Daoy (cell line): ENCODE data around the gene TET1. TPM values are rescaled to one million over a fixed set of nuclear protein-coding genes. Genes with fewer than 3 reads are reported as not detected.
"Not testable (repeated sequence)": the region's sequence is repeated elsewhere in the genome, so short reads cannot be mapped to it uniquely, and the experiment has no call there.

Experiments used
- DNase-seq: peaks from one replicate; pipeline ENCODE4 v3.0.0-alpha.2; 2015; ENCODE audit warnings: low read depth
- total RNA-seq: library from RNA; depleted of rRNA; stranded (reverse); fragments of >200 nt; shearing (Covaris generic); gene quantifications from 2 replicates; pipeline ENCODE4 v1.2.3, GENCODE V29; 2014; rRNA removed

TET1 gene
- 0.21 and 0.57 TPM in 2 replicates for total RNA-seq

DNA sequence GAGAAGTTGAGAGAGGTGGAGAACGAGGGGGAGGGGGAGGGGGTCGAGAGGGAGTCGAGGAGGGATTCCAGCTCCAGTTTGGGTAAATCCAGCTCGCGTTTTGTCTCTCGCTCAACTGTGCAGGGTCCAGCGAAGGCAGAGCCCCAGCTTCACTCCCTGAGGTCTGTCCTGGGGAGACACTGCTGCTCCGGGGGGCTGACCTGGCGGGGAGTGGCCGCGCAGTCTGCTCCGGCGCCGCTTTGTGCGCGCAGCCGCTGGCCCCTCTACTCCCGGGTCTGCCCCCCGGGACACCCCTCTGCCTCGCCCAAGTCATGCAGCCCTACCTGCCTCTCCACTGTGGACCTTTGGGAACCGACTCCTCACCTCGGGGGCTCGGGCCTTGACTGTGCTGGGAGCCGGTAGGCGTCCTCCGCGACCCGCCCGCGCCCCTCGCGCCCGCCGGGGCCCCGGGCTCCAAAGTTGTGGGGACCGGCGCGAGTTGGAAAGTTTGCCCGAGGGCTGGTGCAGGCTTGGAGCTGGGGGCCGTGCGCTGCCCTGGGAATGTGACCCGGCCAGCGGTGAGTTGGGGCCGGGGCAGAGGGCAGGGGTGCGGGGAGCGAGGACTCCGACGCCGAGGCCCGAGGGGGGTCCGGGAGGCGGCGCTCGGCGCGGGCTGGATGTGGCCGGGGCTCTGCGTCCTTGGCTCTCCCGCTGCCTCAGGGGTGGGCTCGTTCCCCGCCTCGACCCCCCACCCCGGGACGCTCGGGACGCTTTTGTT is at the start of gene TET1:
TET1 (plus strand) TSS at position 152 of the 757 bp plus-strand sequence. CDS start 12,002 bp downstream, outside the sequence.
- DNase-seq, result peak; percentile 46

DNA sequence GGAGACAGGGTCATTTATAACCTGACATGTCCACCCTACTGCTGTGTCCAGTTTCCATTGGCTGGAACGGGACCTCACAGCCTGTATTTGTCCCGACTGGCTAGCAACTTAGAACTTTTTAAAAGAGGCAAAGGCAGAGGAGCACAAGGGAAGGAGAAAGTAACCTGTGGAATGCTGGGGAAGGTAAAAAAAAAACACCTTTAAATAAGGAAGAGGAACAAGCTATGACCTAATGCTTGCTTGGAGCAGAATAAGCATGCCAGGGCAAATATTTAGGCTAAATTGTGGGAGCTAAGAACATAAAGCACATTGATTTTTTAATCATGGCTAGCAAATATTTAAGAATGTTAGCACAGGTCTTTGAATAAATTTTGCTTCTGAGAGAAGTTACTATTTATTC is 43.9 kb upstream of the TET1 start:
- DNase-seq, result not testable (repeated sequence)

DNA sequence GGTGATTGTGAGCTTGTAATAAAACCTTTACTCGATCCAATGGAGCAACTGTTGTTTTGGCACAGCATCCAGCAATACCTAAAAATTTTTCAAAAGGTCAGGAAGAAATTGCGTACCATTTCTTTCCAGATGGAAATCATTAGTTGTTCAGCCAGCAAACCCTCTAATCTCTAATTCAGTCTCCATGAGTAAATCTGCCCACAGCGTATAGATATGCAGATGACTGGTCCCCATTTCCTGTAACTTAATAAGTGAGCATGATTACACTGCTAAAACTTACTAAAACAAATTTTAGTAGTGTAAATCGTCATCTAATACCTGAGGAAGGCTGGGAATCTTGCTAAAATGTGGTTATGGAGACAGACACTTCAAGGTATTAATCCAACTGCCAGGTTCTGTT is 43.4 kb upstream of the TET1 start:
- DNase-seq, result peak; percentile 19

DNA sequence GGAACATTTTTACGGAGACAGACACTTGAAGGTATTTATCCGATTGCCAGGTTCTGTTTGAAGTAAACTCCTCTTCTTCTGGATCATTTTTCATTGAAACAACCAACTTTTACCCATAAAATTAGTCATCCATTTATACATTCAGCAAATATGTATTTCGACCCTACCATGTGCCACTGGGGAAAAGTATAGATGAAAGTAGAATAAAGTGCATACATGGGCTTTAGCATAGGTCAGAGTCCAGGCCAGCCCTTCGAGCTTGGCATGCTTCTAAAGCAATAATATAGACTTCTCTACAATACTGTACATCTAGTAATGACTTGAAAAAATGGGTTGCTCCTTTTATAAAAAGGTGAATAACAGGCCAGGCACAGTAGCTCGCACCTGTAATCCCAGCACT is 42.9 kb upstream of the TET1 start:
- DNase-seq, result no peak

DNA sequence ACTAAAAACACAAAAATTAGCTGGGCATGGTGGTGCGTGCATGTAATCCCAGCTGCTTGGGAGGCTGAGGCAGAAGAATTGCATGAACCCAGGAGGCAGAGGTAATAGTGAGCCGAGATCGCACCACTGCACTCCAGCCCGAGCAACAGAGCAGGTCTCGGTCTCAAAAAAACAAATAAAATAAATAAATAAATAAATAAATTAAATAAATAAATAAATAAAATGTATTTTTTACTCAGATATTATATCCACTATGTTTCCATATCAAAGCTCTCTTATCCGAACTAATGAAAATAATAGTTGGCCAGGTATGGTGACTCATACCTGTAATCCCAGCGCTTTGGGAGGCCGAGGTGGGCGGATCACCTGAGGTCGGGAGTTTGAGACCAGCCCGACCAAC is 41.5 kb upstream of the TET1 start:
- DNase-seq, result not testable (repeated sequence)

DNA sequence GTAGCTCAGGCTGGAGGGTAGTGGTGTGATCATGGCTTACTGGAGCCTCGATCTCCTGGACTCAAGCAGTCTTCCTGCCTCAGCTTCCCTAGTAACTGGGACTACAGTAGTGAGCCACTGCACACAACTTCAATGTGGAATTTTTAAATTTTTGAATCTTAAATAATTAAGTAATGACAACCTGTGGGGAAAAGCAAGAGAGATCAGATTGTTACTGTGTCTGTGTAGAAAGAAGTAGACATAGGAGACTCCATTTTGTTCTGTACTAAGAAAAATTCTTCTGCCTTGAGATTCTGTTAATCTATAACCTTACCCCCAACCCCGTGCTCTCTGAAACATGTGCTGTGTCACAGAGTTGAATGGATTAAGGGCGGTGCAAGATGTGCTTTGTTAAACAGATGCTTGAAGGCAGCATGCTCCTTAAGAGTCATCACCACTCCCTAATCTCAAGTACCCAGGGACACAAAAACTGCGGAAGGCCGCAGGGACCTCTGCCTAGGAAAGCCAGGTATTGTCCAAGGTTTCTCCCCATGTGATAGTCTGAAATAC is 34.6 kb upstream of the TET1 start:
- DNase-seq, result not testable (repeated sequence)

DNA sequence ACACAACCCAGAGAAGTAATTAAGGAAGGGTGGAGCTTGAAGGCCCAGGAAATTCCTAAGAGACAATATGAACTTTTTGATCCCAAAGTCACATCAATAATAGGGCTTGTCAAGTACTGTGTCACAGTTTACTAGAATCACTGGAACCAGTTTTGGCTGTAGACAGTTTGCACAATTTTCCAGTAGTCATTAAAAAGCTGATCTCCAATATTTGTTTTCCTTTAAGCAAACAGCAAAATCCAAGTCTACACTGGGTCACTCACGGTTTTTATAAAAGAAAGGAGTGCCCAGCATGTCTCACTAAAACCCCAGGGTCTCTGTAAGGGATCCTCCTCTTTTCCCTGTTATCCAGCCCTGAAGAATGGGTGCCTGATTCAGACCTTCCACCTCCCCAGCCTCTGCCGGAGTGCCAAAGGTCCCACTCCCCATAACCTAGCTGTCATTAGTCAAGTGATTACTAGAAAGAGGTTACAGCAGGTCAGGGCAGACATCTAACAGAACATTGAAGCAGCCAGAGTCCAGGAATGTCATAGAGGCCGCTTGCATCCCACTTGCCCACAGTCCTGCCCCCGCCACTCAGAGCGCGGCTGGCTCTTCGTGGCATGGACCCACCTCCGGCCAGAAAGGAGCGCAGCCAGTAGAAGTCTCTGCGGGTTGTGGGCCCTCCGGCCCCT is 33.4 kb upstream of the TET1 start:
- no peak for DNase-seq

DNA sequence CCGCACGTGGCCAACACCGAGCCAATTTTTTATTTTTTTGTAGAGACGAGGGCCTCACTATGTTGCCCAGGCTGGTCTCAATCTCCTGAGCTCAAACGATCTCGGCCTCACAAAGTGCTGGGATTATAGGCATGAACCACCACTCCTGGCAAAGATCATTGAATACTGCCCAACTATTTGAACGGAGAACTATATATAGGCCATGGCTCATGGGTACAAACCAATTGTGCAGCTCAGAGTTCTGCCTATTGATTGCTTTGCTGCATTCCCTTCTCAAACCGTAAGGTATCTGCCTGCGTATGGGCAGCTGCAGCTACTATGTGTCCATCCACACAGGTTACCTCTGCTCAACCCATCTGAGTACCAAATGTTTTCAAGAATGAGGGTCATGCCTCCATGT is 23.2 kb upstream of the TET1 start:
- DNase-seq, result no peak

DNA sequence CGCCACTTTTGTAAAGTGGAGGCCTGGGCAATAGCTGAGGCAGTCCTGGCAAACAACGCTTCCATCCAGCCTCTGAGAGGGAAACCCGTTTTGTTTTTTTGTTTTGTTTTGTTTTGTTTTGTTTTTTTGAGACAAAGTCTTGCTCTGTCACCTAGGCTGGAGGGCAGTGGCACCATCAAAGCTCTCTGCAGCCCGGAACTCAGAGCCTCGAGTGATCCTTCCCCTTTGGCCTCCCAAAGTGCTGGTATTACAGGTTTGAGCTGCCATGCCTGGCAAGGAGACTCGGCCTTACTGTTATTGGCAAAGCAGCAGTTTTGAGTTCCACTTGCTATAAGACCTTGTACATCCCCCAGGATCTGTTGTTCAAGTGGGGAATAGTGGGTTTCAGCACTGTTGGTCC is 22.3 kb upstream of the TET1 start:
- DNase-seq, result no peak

DNA sequence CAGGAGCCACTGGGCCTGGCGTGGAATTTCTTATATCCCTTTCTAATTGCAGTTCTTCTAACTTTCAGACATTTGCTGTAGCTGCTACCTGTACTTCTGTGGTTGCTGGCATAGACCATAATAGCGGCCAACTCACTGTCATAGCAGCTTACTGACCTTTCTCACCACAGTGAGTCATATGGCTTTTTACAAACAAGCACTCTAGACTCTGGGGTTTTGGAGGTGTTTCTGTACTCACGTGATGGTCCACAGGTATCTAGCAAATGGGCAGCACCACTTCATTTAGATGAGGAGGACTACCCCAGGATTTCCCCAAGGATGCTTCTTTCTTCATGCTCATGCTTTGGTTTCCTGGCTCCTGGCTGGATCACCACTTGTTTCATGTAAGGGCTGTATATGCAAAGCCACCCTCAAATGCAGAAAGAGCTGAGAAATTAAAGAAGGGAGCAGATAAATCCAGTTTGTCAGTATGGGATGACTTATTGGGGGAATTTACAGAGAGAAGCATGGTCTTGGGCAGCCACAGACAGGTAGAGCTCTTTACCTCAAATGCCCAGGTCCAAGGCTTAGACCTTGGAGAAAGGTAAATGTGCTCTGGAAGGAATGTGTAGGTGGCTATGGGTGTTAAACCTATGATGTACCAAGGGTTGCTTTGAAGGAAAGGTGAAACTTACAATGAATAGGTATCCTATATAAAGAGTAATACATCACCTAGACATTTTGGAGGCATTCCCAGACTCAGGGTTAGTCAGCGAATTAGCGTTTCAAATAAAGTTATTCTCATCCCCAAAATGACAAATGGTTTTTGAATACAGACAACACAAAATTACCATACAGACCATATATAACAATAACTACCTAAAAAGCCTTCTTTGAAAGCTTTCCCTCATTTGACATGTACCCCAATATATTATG is 16.9 kb upstream of the TET1 start:
- DNase-seq, result peak; percentile 57

DNA sequence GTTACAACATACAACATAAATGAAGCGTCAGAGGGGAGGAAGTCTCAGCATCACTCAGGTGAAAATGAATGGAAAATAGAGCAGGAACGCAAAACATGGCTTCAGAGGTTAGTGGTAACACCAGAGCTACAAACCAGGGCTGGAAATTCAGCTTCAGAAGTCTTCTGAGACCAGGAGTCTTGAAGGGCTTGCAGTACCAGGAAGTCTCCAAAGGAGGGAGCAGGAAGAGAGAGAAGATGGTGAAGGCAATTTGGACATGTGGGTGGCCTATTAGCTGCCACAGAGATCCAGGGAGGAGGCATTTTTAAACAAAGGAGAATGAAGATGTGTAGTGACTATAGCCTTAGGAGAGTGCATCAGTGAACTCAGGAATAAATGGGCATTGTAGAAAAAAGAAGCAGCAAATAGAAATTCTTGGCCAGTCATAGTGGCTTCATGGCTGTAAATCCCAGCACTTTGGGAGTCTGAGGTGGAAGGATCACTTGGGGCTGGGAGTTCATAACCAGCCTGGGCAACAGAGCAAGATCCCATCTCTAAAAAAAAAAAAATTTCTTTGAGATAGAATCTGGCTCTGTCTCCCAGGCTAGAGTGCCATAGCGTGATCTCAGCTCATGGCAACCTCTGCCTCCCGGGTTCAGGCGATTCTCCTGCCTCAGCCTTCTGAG is 9.3 kb upstream of the TET1 start:
- peak; percentile 52 for DNase-seq

DNA sequence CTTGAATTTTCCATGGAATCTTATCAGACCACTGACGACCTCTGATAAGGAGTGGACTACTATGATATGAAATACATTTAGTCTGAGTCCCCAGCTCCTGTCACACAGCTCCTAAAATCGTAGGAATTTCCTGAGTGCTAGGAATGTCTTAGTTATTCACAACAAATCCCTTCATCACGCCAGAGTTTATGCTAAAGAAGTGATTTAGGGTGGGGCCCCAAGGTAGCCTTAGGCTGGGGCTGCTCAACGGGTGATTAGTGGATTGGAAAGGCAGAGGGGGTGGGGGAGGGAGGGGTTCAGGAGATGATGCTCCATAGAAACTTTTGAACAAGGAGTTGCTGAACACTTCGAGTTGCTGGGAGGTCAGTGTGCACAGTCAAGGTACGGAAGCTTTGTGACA is 7.0 kb upstream of the TET1 start:
- no peak for DNase-seq

DNA sequence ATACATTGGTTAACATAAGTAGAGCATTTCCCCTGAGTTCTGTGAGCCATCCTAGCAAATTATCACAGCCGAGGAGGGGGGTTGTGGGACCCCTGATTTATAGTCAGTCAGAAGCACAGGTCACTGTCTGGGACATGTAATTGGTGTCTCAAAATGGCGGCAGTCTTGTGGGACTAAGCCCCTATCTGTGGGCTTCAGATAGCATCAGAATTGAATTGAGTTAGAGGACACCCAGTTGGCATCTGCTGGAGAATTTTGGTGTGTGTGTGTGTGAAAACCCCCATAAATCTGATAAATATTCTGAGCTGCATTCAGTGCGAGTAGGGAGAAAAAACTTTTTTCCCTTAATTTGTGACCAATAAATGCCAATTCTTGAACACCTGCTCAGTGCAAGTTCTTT is 6.5 kb upstream of the TET1 start:
- no peak for DNase-seq

DNA sequence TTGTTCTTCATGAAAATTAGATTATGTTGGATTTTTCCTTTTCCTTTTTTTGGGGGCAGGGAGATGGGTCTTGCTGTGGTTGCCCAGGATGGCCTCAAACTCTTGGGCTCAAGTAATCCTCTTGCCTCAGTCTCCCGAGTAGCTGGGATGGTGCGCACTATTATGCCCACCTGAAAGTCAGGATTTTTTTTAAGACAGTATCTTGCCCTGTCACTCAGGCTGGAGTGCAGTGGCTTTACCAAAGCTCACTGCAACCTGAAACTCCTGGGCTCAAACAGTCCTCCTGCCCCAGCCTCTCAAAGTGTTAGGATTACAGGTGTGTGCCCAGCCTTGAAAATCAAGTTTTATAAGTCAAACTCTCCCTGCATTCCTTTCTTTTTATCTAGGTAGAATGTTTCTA is 1.7 kb upstream of the TET1 start:
- no peak for DNase-seq

DNA sequence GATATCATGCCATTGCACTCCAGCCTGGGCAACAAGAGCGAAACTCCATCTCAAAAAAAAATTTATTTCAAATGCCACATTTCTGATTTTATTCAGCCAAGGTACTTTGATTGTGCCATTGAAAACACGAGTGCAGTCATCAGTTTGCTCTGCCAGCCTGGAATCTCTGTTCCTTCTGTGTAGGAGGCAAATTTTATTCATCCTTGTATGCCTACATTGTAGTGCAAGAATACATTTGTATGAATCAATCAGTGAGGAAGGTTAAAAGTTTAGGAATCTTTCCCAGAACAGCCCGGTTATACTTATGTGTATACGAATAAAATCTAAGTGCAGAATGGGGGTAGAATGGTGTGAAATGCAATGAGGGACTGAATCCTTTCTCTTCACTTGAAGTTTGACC is 886 bp upstream of the TET1 start:
- no peak for DNase-seq

DNA sequence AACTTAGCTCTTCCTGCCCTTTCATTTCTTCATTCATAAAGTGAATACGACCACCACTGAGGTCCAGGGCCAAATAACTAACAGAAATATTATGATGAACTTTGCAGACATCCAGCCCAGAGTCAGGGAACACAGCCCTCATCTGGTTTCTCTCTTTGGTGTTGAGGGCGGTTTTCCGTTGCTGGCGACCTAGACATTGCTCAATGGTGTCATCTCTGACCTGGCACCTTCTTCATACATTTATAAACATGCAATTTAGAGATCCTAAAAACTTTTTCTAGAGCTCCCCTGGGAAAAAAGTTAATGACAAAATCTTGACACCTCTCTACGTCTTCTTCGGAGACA is 324 bp upstream of the TET1 start:
- DNase-seq, result no peak

DNA sequence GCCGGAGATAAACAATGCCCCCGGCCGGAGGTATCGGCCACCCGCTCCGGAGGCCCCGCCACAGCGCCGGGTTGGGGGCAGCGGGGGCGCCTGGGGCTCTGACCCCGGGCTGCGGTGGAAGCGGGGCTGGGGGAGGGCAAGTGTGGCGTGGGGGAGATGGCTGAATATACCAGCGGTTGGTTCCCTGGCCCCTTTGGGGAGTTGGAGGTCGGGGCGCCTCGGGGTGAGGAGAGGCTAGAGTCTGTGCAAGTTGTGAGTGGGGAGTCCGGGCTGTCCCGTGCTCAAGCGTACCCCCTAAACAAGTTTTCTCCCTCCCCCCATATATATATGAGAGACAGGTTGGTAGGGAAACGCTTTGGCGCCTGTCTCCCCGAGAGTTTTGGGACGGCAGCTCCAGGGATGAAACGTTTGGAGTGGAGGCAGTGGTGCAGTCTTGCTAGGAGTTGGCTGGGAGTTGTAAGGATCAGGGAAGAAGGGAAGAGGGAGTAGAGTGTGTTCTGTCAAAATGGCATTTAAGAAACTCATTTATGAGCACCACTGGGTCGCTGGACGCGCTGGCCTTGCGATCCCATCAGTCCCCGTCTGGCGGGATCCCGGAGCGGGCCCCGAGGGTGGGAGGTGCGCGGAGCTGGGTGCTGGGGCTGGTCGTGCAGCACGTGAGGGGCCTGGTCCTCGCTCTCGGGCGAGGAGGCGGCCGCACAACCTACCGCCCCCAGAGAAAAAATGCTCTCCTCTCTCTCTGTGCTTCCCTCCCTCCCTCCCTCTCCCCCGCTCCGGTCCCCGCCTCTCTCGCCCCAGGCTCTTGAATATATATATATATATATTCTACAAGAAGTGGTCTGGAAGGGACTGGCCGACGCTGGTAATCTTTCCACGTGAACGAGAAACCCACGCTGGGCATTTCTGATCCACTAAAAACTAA is 1.1 kb downstream of the TET1 start:
- peak; percentile 13 for DNase-seq

DNA sequence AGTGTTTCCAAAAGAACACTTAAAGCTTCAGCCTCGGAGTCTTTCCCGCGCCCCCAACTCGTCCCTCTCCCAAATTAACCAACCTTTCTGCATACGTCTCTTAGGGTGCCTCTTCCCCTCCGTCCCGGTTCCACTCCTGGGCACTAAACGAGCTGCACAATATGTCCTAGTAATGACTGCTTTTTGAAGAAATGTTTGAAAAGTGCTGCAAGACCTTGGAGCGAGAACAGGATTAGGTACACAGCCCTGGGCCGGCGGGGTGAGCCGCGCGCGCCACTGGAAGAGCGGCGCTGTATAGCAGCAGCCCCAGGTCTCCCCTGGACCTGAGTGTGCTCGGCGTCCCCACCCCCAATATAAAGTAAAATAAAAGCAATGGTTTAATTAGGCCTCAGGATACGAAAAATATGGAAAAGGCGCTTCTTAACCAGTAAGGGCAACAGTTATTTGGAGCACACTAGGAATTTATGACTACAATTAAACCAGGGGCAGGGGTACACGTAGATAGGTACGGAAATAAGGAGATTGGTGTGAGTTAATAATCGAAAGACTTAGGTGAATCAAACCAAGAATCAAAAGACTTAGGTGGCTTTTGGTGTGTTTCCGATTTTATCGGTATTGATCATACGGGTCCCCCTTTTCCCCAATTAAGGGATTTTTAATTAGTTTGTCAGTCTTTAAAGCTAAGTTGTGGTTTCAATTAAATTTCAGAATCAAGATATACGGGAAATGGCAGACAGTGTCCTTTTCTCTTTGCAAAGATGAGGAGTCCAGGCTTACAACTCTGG is 1.9 kb downstream of the TET1 start:
- no peak for DNase-seq

DNA sequence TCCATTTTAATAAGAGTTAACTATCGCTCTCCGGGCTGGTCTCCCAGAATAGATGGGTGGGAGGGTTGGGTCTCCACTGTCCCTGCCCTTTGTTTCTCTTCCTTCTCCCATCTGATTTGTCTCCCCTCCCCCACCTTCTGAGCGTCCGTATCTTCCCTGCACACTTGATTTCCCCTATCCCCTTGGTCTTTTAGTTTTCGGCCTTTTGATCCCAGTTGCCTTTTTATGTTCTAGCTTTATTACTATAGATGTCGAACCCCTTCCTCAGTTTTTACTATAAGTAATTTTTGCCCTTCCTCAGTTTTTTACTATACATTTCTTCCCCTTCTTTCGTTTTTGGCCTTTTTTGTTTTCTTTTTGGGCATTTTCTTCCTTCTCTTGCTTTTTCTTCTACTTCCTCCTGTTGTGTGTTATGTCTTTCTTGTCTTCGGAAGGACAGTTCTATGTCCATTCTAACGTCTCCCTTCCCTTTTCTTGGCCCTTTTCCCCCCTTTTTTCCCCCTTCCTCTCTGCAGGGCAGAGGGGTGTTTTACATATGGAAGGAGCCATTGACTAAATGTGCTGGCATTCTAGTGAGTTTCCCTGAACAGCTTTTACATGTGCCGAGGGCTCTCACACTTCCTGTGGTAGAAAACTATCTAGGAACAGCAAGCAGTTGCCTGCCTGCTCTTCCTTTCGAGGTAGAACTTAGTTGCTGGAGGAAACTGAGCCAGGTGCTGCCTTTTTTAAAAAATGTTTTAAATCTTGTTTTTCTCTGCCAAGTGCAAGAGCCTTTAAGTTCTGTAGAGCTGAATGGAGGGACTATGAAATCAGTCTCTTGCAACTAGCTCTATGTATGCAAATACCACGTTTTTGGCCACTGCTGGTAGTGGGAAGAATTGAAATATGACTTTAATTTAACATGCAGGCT is 2.8 kb downstream of the TET1 start:
- DNase-seq, result peak; percentile 8
